Naive thymus-derived CD4-positive, alpha-beta T cell (primary cell): ENCODE measurements around the gene JAZF1. TPM values are rescaled to one million over a fixed set of nuclear protein-coding genes. Genes with fewer than 3 reads are reported as not detected.
A peak's percentile ranks its signal among the peaks of the same experiment; 100 is the strongest.

Experiments used
- ATAC-seq: fragments of 150-1000 bp; cut with Tn5 transposase; 2 replicates; pipeline ENCODE4 v1.10.0; 2021; ENCODE audit warnings: mild to moderate bottlenecking, moderate library complexity
- CTCF ChIA-PET: fragments of 350-600 bp; sonication (Branson Sonifier 250); formaldehyde crosslinking; loops from one replicate; lab custom pipeline; 2021; ENCODE audit warnings: antibody characterized with exemption; lab: Charles Lee
- POLR2A ChIA-PET: fragments of 350-600 bp; sonication (Branson Sonifier 250); formaldehyde crosslinking; loops from one replicate; lab custom pipeline; 2021; ENCODE audit warnings: antibody characterized with exemption, inconsistent platforms; lab: Charles Lee
- DNase-seq, 9 donors: peaks; one replicate each; pipeline versions ENCODE4 v3.0.0 to v3.0.0-alpha.2; 2020 to 2022; ENCODE audit warnings: mixed read lengths in 1 of 9
- H3K27ac ChIP-seq: one replicate; pipeline ENCODE4 v1.7.0; 2013; ENCODE audit warnings: mild to moderate bottlenecking, low read depth, low read length, moderate library complexity
- H3K27me3 ChIP-seq, 2 donors: one replicate each; pipeline ENCODE4 v1.7.0; 2013; ENCODE audit warnings: low read length in 2 of 2, mild to moderate bottlenecking in 2 of 2, moderate library complexity in 2 of 2; ENCODE audit not compliant: control insufficient read depth in 2 of 2, insufficient read depth in 2 of 2
- H3K36me3 ChIP-seq, 3 experiments: 1 replicate in 2 of 3; 2 replicates in 1 of 3; pipeline ENCODE4 v1.7.0; 2013; ENCODE audit warnings: low read length in 3 of 3, mild to moderate bottlenecking in 3 of 3, moderate library complexity in 1 of 3; ENCODE audit not compliant: insufficient read depth in 3 of 3, control insufficient read depth in 2 of 3
- H3K4me1 ChIP-seq, 2 donors: one replicate each; pipeline ENCODE4 v1.7.0; 2013; ENCODE audit warnings: low read length in 2 of 2, mild to moderate bottlenecking in 2 of 2, moderate library complexity in 1 of 2; ENCODE audit not compliant: control insufficient read depth in 2 of 2, insufficient read depth in 2 of 2
- H3K4me3 ChIP-seq: 2 replicates; pipeline ENCODE4 v1.7.0; 2013; ENCODE audit warnings: mild to moderate bottlenecking, low read length
- H3K9me3 ChIP-seq, 3 experiments: 1 replicate in 2 of 3; 2 replicates in 1 of 3; pipeline ENCODE4 v1.7.0; 2013; ENCODE audit warnings: low read length in 3 of 3; ENCODE audit not compliant: control insufficient read depth in 2 of 3
- H3K27ac Mint-ChIP-seq, 9 donors: one replicate each; pipeline ENCODE4 v1.8.0; 2020 to 2022; ENCODE audit warnings: mixed read lengths in 9 of 9, mild to moderate bottlenecking in 8 of 9, moderate library complexity in 5 of 9, inconsistent platforms in 2 of 9
- H3K27me3 Mint-ChIP-seq, 5 donors: one replicate each; pipeline ENCODE4 v1.8.0; 2021 to 2022; ENCODE audit warnings: mixed read lengths in 5 of 5, mild to moderate bottlenecking in 1 of 5
- H3K36me3 Mint-ChIP-seq, 5 donors: one replicate each; pipeline ENCODE4 v1.8.0; 2020 to 2022; ENCODE audit warnings: mixed read lengths in 5 of 5, mild to moderate bottlenecking in 3 of 5, inconsistent platforms in 1 of 5
- H3K4me1 Mint-ChIP-seq, 7 donors: one replicate each; pipeline ENCODE4 v1.8.0; 2020 to 2022; ENCODE audit warnings: mixed read lengths in 7 of 7, mild to moderate bottlenecking in 3 of 7, inconsistent platforms in 1 of 7
- H3K4me3 Mint-ChIP-seq, 10 donors: one replicate each; pipeline ENCODE4 v1.8.0; 2020 to 2022; ENCODE audit warnings: mild to moderate bottlenecking in 10 of 10, mixed read lengths in 10 of 10, moderate library complexity in 6 of 10, inconsistent platforms in 2 of 10
- H3K9me3 Mint-ChIP-seq, 11 donors: one replicate each; pipeline ENCODE4 v1.8.0; 2020 to 2022; ENCODE audit warnings: mixed read lengths in 11 of 11, mild to moderate bottlenecking in 4 of 11, inconsistent platforms in 1 of 11, moderate library complexity in 1 of 11
- intact Hi-C, 2 donors: fragments of 100-400 bp; cut with micrococcal nuclease; formaldehyde crosslinking; loops; one replicate each; pipeline ENCODE4 v1.15.1; 2023
- polyA plus RNA-seq, 2 donors: library from polyadenylated mRNA; unstranded; fragments of 300-500 nt; fragmentation: Illumina TruSeq; gene quantifications; one replicate each; pipeline ENCODE4 v1.2.3, GENCODE V29; 2021
- total RNA-seq, 6 experiments: library from RNA in 5 of 6; stranded (reverse) in 5 of 6; gene quantifications; 1 replicate in 5 of 6; 2 replicates in 1 of 6; pipeline ENCODE4 v1.2.3 and lab custom pipeline; 2021 to 2026

Gene JAZF1
- total and polyA plus RNA-seq, 7 experiments from 2014 or later = 2.0 to 33.1 (median 3.2) TPM

DNA sequence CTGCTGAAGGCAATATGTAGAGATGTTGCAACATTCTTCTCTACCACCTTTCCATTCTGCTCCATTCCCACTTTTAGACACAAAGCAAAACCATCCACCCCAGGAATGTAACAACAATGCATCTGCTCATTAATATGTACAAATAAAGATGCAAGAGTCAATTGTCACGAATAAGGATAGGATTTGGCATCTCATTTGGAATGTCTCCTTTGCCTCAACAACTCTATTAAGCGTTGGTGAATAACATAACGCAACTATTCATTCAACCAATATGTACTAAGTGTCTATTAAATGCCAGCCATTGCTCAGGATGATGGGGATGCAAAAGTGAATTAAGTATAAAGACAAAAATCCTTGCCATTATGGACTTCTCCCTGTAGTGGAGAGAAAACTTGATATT lies 152.1 kb downstream of the JAZF1 start:
- no peaks in the 10 kb centered on the region for H3K9me3 ChIP-seq
- no peaks in the 10 kb centered on the region for H3K4me1 ChIP-seq
- Mint-ChIP-seq H3K27ac (no peak overlapping the region), H3K4me3 (no peak overlapping the region), H3K9me3 (no peaks in the 10 kb centered on the region), H3K27me3 (peaks cover 0 to 16% (median 0%) of the 10 kb centered on the region in 5 donors), H3K36me3 (peaks cover 0 to 22% (median 0%) of the 10 kb centered on the region in 5 donors), H3K4me1 (peaks cover 0 to 37% (median 4%) of the 10 kb centered on the region in 7 donors)
- CTCF ChIA-PET = no interaction called here
- intact Hi-C loops = loop anchor here in 1 of 2 donors (10.0 kb wide), 2 partner anchors 74 to 104 kb away; no protein-coding TSS in a partner anchor
- DNase-seq (no peak), ATAC-seq (no peak)
- H3K27ac ChIP-seq = no peak overlapping the region
- POLR2A ChIA-PET = no interaction called here
- H3K36me3 ChIP-seq = no peaks in the 10 kb centered on the region
- no peaks in the 10 kb centered on the region for H3K27me3 ChIP-seq
- no peak overlapping the region for H3K4me3 ChIP-seq

- peaks cover 0 to 26% (median 4%) of the 10 kb centered on the region in 7 donors for H3K4me1 Mint-ChIP-seq
- no peak overlapping the region for H3K27ac Mint-ChIP-seq
- H3K4me3 Mint-ChIP-seq = no peak overlapping the region
- POLR2A ChIA-PET = no interaction called here
- Histone ChIP-seq H3K36me3 (no peaks in the 10 kb centered on the region), H3K4me1 (no peaks in the 10 kb centered on the region), H3K27me3 (no peaks in the 10 kb centered on the region), H3K27ac (no peak overlapping the region), H3K9me3 (no peaks in the 10 kb centered on the region), H3K4me3 (no peak overlapping the region)
- intact Hi-C loops = loop anchor here in 1 of 2 donors (10.0 kb wide), 2 partner anchors 71 to 101 kb away; no protein-coding TSS in a partner anchor
- no peak for DNase-seq
- H3K9me3 Mint-ChIP-seq = no peaks in the 10 kb centered on the region
- peaks cover 0 to 13% (median 0%) of the 10 kb centered on the region in 5 donors for H3K36me3 Mint-ChIP-seq
- no peak for ATAC-seq
- H3K27me3 Mint-ChIP-seq = peaks cover 0 to 14% (median 0%) of the 10 kb centered on the region in 5 donors
- CTCF ChIA-PET = interaction anchor here (0.8 kb wide), 1 partner anchor 241 kb away, joined by 4 read pairs; no protein-coding TSS in a partner anchor
These were observed 154.4 kb downstream of the JAZF1 start for GRCh38 chr7:28026237-28026636.

GRCh38 chr7:28024786-28025334 lies 155.7 kb downstream of the JAZF1 start:
- ATAC-seq (no peak), DNase-seq (no peak)
- ChIA-PET POLR2A (no interaction called here), CTCF (interaction anchor here (1.5 kb wide), 1 partner anchor 829 kb away, joined by 6 read pairs; no protein-coding TSS in a partner anchor)
- Mint-ChIP-seq H3K9me3 (no peaks in the 10 kb centered on the region), H3K4me3 (no peak overlapping the region), H3K27me3 (peaks cover 0 to 11% (median 0%) of the 10 kb centered on the region in 5 donors), H3K36me3 (peaks cover 0 to 6% (median 0%) of the 10 kb centered on the region in 5 donors), H3K27ac (no peak overlapping the region), H3K4me1 (peaks cover 0 to 31% (median 5%) of the 10 kb centered on the region in 7 donors)
- Histone ChIP-seq H3K4me1 (no peaks in the 10 kb centered on the region), H3K27ac (no peak overlapping the region), H3K9me3 (no peaks in the 10 kb centered on the region), H3K36me3 (no peaks in the 10 kb centered on the region), H3K4me3 (no peak overlapping the region), H3K27me3 (no peaks in the 10 kb centered on the region)
- intact Hi-C loops = loop anchor here in 1 of 2 donors (5.0 to 10.0 kb wide), 4 partner anchors 70 to 813 kb away; no protein-coding TSS in a partner anchor

DNA sequence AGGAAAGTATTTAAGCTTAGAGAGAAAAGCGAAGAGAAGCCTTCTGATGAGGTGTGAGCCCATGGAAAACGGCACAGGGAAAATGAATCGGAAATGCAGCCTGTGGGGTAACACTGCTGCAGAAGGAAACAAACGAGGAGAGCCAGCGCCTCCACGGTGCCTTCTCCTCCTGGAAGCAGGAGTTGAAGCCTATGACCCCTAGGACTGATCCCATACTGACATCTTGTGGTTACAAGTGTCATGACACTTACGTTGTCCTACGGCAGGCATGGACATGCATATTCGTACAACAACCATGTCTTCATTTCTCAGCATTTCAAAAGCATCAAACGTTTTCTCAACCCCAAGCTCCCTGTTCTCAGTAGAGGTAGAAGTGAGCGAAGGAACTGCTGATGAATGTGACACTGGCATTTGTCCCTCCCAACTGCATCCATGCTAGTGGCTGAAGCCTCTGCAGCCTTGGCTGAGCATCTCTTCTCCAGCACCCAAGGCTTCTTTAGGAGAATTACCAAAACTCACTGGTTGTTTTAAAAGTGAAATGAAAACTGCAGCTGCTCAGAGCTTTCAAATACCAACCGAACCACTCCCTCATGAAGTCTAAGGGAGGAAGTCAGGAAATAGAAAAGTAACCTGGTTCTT lies 160.2 kb downstream of the JAZF1 start:
- intact Hi-C loops = loop anchor here (1.0 to 10.0 kb wide), 13 partner anchors 66 to 824 kb away; partner anchors contain the start of gene HIBADH (in 1 of the 2)
- peak; percentile 90 for ATAC-seq
- Histone ChIP-seq H3K36me3 (no peaks in the 10 kb centered on the region), H3K4me3 (no peak overlapping the region), H3K4me1 (no peaks in the 10 kb centered on the region), H3K9me3 (no peaks in the 10 kb centered on the region), H3K27me3 (no peaks in the 10 kb centered on the region), H3K27ac (no peak overlapping the region)
- Mint-ChIP-seq H3K4me3 (peak overlapping the region in 1 of 10 donors; percentile 11), H3K36me3 (peaks cover 0 to 11% (median 0%) of the 10 kb centered on the region in 5 donors), H3K4me1 (peaks cover 0 to 17% (median 2%) of the 10 kb centered on the region in 7 donors), H3K9me3 (no peaks in the 10 kb centered on the region), H3K27me3 (peaks cover 0 to 3% (median 0%) of the 10 kb centered on the region in 5 donors), H3K27ac (no peak overlapping the region)
- CTCF ChIA-PET = interaction anchor here (0.6 to 3.0 kb wide), 29 partner anchors 12 to 825 kb away, joined by 3 to 17 read pairs (median 3); partner anchors contain the start of gene HIBADH
- POLR2A ChIA-PET = no interaction called here
- DNase-seq = peak in 7 of 9 donors; percentile 27 to 63 (median 53)

GRCh38 chr7:28018856-28019465 lies 161.6 kb downstream of the JAZF1 start:
- H3K36me3 Mint-ChIP-seq = peaks cover 4 to 23% (median 9%) of the 10 kb centered on the region in 5 donors
- H3K4me1 ChIP-seq = no peaks in the 10 kb centered on the region
- no peak overlapping the region for H3K27ac ChIP-seq
- peaks cover 0 to 18% (median 5%) of the 10 kb centered on the region in 7 donors for H3K4me1 Mint-ChIP-seq
- ATAC-seq (no peak), DNase-seq (no peak)
- H3K27ac Mint-ChIP-seq = no peak overlapping the region
- intact Hi-C loops = loop anchor here in 1 of 2 donors (5.0 kb wide), 1 partner anchor 67 kb away; no protein-coding TSS in a partner anchor
- H3K4me3 Mint-ChIP-seq = no peak overlapping the region
- H3K4me3 ChIP-seq = no peak overlapping the region
- ChIA-PET CTCF (interaction anchor here (0.9 to 3.0 kb wide), 10 partner anchors 10 to 823 kb away, joined by 3 to 17 read pairs (median 4); no protein-coding TSS in a partner anchor), POLR2A (no interaction called here)
- no peaks in the 10 kb centered on the region for H3K36me3 ChIP-seq
- no peaks in the 10 kb centered on the region for H3K9me3 ChIP-seq
- H3K9me3 Mint-ChIP-seq = peaks cover 0 to 12% (median 5%) of the 10 kb centered on the region in 11 donors
- peaks cover 0 to 3% (median 0%) of the 10 kb centered on the region in 5 donors for H3K27me3 Mint-ChIP-seq
- H3K27me3 ChIP-seq = no peaks in the 10 kb centered on the region

GRCh38 chr7:28018446-28018845 lies 162.1 kb downstream of the JAZF1 start:
- Mint-ChIP-seq H3K4me3 (no peak overlapping the region), H3K27ac (no peak overlapping the region), H3K4me1 (peaks cover 0 to 18% (median 5%) of the 10 kb centered on the region in 7 donors), H3K9me3 (peaks cover 0 to 14% (median 5%) of the 10 kb centered on the region in 11 donors), H3K27me3 (no peaks in the 10 kb centered on the region), H3K36me3 (peaks cover 4 to 26% (median 13%) of the 10 kb centered on the region in 5 donors)
- no peak for ATAC-seq
- H3K36me3 ChIP-seq = no peaks in the 10 kb centered on the region
- no peaks in the 10 kb centered on the region for H3K27me3 ChIP-seq
- no peaks in the 10 kb centered on the region for H3K9me3 ChIP-seq
- H3K4me1 ChIP-seq = no peaks in the 10 kb centered on the region
- H3K27ac ChIP-seq = no peak overlapping the region
- ChIA-PET CTCF (interaction anchor here (1.0 kb wide), 1 partner anchor 82 kb away, joined by 4 read pairs; no protein-coding TSS in a partner anchor), POLR2A (no interaction called here)
- no peak overlapping the region for H3K4me3 ChIP-seq
- intact Hi-C loops = loop anchor here in 1 of 2 donors (5.0 kb wide), 1 partner anchor 66 kb away; no protein-coding TSS in a partner anchor
- DNase-seq = no peak
